HG03045 (cell line): ENCODE results near the gene ATP5PF.
"Not testable (repeated sequence)": the region's sequence is repeated elsewhere in the genome, so short reads cannot be mapped to it uniquely, and the experiment has no call there.

Source experiments
- ATAC-seq: cut with Tn5 transposase; IDR thresholded peaks from one replicate; pipeline ENCODE4 v1.9.1; 2021; ENCODE audit warnings: mild to moderate bottlenecking, moderate library complexity; ENCODE audit not compliant: unreplicated experiment

The ATP5PF gene, protein sequence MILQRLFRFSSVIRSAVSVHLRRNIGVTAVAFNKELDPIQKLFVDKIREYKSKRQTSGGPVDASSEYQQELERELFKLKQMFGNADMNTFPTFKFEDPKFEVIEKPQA

DNA sequence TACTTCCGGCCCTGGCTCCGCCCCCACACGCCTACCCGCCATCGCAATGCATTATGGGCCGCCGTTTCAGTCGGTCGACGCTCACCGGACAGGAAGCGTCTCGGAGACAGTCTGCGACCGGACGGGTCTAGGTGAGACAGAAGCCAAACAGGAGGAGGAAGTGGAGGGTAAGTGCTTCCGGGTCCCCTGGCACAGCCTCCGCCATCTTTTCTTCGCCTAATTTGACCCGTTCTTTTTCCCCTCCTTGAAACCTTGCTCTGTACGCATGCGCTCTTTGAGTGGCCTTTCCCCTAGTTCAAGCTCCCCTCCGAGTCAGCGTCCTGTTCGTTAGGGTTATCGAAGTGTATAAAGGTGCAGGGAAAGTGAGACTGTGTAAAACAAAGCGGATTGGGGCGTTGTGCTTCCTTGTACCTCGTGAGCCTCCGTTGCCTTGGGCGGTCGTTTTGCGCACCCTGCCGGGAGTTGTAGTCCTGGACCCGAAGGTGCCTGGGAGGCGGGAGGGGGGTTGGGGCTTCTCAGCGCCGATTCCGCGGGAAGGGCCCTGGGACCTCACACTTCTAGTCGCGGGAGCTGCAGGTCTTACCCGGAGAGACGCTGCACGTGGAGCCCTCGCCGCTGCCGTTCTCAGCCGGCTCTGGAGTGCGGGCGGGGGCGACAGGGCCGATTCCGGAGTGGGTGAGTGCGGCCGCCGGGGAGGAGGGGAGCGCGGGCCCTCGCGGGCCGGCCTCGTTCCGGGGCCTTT, at the start of gene ATP5PF, which contains the start of gene GABPA:
Gene ATP5PF (minus strand): TSS at position 1 of the 742 bp plus-strand sequence. CDS start 5,110 bp downstream, outside the sequence.
Gene GABPA (plus strand): TSS at position 69 of the 742 bp plus-strand sequence. CDS start 6,627 bp downstream, outside the sequence.
- ATAC-seq, result peak; percentile 89

DNA sequence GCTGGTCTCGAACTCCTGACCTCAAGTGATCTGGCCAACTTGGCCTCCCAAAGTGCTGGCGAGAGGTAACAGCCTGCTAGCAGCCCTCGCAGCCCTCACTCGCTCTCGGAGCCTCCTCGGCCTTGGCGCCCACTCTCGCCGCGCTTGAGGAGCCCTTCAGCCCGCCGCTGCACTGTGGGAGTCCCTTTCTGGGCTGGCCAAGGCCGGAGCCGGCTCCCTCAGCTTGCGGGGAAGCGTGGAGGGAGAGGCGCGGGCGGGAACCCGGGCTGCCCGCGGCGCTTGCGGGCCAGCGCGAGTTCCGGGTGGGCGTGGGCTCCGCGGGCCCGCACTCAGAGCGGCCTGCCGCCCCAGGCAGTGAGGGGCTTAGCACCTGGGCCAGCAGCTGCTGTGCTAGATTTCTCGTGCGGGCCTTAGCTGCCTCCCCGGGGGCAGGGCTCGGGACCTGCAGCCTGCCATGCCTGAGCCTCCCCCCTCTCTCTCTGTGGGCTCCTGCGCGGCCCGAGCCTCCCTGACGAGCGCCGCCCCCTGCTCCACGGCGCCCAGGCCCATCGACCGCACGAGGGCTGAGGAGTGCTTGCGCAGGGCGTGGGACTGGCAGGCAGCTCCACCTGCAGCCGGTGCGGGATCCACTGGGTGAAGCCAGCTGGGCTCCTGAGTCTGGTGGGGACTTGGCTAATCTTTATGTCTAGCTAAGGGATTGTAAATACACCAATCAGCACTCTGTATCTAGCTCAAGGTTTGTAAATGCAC, 43.6 kb upstream of the ATP5PF start:
- ATAC-seq, result not testable (repeated sequence)

DNA sequence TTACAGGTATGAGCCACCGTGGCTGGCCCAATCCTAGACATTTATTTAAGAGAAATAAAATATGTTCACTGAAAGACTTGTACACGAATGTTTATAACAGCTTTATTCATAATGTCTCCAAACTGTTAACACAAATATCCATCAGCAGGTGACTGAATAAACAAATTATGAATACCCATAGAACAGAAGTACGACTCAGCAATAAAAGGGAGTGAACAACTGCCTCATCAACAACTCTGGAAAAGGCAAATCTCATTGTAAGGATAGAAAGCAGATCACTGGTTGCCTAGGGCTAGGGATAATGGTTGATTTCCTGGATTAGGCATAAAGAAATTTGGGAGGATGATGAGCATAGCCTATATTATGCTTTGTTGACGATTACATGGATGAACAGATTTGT, 41.7 kb upstream of the ATP5PF start:
- no peak for ATAC-seq

DNA sequence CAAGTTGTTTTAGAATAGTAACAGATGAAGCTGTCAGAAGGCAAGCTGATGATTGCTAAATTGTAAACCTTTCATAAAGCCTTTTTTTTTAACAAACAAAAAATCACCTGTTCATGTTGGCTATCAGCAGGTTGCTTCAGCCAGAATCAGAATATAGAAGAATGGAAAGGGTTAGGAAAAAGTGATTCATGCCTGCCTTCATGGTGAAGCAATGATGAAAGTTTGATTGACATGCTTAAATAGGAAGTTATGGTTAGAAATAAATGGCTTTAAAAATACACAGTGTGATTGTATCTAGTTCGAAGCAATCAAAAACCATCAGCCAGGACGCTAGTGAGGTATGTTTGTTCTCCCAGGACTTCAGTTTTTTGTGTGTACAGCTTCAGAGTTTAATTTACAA, 38.0 kb upstream of the ATP5PF start:
- ATAC-seq, result no peak

DNA sequence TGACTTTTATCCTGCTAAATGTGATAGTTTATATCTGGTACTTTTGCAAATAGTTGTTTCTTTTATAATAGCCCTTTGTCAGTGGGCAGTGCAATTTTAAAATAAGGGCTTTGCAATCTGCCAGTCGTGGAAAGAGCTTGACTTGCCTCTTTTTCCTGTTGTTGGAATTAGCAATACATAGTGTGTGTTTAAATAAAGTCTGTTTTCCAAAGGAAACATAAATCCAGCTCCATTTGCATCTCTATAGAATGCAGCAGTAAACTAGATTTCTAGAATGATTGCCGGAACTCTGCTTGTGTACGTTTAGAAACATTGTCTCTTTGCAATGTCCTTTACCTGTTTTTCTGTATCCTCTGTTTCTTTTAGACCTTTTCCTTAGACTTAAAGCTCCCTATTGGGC, 33.2 kb upstream of the ATP5PF start:
- ATAC-seq, result no peak

DNA sequence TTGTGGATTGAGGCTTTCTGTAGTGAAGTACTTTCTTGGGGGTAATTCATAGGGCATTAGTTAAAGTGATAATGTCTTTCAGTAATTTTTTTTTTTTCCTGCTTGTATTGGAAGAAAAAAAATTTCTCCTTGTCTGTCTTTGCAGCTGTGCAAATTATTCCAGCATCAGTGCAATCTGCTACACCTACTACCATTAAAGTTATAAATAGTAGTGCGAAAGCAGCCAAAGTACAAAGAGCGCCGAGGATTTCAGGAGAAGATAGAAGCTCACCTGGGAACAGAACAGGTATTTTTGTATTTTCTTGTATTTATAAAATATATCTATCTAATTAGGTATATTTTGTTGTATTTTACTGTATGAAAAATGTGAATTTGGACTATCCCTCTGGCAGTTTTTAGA, 29.4 kb upstream of the ATP5PF start:
- ATAC-seq, result no peak

DNA sequence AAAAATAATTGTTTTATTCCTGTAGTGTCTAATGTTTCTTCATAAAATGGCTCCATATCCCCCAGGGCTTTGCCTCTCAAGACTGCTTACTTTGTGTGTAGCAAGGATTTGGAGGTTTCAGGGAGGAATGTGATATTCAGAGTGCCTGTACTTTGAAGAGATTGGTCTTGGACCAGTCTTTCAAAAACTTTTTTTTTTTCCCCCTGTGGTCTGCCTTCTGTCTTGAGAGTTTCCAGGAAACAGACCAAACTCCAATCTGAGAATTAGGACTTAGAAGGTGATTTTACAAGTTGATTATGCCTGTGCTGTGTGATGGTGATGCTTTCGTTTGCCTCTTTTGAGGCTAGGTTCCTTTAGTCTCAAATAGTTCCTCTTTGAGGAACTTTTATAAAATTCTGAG, 26.0 kb upstream of the ATP5PF start:
- ATAC-seq, result no peak

DNA sequence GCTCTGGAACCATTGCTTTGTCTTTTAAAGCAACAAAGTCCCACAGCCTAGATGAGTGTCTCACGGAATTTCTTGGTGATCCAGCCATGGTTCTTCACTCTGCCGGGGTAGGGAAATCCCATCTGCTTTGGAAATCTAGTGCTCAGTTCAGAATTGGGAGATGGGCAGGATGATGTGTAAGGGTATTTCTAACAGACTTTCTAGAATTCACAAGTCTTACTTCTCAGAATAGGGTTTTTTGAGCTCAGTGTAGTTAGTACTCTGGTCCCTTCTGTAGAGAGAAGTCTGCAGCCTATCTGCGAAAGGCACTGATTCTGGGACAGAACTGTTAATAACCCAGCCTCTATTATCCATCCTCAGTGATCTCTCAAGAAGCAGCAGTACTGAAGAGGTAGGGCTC, 25.4 kb upstream of the ATP5PF start:
- no peak for ATAC-seq

DNA sequence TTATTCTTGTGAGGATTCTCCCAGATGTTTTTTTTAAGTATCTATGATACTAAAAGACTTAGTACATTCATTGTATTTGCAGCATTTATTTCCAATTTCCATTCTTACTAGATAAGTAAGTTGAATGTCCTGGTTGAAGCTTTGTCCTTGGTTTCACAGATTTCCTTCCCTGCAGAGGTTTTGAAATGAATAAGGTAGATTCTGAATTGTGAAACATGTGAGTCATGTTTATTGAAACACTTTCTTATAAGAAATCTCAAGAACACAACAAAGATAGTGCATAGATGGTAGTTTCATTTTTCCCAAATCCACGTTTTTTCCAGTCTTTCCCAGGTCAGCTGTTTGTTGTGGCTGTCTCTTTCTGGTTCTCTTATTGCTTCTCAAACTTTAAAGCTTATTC, 24.9 kb upstream of the ATP5PF start:
- ATAC-seq, result no peak

DNA sequence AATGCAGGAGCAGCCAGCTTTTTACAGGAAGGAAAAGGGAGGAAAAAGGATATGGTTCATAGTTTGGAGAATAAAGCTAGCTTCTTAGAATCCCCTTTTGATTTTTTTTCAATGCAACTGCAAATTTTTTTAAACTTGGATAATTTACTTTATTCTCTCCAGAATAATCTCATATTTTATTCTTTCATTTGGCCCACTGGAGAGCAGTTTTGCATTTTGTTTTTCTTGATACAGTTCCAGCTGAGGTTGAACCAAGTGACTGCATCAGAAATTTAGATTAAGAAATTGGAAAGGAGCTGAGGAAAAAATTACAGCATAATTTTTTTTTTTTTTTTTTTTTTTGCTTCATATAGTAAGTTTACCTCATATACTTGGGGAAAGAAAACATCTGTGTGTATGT, 22.8 kb upstream of the ATP5PF start:
- ATAC-seq, result no peak

DNA sequence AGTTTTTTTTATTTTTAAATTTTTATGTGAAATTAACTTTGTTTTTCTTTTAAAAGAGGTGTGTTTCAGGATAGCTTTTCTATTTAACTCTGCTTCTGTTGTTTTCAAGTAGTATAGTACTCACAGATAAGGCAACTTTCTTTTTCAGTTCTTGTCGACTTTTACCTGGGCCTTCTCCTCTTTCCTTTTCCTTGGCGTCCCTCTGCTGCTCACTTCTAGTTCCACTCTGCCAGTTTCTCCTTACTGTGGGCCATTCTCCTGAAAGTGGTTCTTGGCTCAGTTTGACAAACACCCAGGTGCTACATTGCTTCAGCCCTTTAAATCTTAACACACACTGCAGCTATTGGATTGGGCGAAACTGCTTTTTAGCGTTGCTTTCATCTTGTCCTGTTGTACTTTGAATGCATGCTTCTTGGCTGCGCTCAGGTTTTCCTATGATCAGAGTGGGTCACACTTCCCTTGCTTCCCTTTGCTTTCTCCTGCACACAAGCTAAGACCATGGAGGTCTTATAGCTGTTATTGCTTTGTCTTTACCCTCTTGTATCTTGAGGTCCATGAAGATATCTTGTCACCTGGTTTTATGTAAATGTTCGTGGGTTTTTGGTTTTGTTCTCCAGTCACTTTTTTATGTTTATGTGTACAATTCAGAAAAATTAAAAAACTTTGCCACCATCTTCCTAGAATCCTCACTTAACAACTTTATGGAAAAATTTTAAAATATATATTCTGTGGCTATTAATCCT, 21.7 kb upstream of the ATP5PF start:
- ATAC-seq, result no peak

DNA sequence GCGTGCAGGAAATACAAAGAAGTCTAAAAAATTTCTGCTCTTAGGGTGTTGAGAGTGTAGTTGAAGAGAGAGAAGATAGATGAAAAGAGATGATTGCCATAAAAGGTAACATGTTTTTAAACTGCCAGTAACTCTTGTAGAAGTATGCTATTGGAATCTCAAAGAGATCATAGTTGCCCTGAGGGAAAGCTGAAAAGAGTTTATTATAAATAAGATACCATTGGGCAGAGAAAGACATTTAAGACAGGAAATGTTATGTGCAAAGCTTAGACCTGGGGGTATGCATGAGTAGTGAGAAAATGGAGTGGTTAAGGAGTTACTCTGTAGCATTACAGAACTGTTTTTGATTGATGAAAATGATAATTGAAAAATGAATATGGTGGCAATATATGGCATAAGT, 17.7 kb upstream of the ATP5PF start:
- ATAC-seq, result no peak

DNA sequence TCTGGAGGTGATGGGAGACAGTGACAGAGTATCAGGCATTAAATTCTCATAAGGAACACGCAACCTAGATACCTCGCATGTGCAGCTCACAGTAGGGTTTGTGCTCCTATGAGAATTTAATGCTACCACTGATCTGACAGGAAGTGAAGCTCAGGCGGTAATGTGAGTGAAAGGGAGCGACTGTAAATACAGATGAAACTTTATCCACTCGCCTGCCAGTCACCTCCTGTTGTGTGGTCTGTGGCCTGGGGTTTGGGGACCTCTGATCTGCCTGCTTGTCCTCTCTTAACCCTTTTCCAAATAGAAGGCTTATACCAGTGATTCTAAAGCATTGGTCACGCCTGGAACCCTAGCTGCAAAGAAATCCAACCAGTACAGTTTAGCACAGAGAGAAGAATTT, 15.4 kb upstream of the ATP5PF start:
- ATAC-seq, result no peak

DNA sequence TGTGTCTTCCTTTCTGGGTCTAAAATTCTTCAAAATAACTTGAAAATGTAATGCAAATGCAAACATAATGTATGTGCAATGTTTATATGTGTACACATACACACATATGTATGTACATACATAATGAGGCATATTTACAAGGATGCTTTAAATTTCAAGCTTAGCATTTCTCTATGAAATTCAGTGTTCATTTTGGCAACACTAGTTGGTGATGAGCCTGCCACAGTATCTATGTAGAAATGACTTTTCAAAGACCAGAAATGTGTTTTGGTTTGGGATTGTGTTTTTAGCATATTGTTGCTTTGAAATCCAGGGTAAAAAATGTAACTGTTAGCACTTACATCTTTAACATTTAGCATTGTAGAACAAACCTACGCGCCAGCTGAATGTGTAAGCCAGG, 10.2 kb upstream of the ATP5PF start:
- ATAC-seq, result no peak

DNA sequence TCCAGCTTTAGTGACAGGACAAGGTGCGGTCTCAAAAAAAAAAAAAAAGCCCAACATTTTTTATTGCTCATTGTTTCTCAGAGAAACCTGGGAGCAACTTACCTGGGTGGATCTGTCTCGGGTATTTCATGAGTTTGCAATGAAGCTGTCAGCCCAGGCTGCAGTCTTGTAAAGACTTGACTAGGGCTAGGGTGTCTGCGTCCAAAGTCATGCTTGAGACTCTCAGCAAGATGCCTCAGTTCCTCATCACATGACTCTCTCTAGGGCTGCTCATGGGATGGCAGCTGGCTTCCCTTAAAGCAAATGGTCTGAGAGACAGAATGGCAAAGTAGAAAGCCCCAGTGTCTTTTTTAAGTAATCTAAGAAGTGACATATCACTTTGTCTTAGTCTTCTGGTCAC, 8.2 kb upstream of the ATP5PF start:
- no peak for ATAC-seq

DNA sequence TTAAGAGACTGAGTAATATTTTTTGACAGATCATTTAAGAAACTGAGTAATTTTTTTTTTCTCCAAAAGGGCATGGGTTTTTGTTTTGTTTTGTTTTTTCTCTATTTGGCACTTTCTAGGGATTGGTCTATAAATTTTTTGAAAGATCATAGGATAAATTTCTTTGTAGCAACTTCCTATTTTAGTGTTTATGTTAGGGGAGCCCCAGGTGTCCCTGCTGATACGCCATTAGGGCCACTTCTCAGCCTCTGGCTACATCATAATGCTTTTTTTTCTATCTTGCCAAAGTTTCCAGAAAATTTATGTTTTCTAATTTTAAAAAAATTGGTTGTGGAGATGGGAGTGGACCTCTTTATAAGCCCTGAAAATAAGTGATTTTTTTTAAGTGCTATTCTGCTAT, 2.7 kb upstream of the ATP5PF start:
- ATAC-seq, result no peak

DNA sequence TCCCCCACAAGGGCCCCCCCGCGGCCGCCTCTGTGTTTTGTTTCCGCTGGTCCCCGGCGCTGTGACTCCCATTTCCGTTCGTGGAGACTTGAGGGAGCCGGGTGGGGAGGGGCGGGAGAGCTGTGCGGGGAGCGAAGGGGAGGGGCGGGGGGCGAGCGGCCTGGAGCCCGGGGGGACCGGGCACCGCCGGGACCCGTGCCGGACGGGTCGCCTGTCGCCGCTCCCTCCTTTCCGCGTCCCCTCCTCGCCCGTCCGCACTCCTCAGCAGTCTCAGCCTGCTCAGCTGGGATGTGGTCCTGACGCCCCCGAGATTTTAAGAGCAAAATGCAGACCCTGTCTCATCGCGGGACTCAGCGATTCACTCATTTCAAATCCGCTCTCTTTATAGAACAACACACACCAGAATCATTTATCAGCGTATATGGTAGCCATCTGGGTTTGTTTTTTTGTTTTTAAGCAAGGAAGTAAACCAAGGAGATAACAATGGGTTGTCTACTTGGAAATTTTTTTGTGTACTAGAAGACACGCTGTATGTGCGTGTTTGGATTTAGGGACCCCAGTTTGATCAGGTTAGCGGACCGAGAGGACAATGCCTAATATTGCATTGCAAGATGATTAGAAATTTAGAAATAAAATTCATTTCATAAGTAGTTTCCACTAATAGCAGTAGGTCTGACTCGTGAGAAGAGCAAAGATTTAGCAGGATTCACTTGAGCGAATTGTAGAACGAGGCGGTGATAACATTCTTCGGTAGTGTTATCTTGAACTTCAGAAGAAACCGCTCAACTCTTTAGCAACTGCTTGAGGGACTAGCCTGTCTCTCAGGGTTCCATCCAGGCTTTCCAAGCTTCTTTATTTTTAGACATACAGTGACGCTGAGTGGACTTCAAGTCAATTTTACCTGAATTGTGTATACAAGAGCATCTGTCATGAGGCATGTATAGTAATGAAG, 1.2 kb upstream of the ATP5PF start:
- ATAC-seq, result peak; percentile 17

DNA sequence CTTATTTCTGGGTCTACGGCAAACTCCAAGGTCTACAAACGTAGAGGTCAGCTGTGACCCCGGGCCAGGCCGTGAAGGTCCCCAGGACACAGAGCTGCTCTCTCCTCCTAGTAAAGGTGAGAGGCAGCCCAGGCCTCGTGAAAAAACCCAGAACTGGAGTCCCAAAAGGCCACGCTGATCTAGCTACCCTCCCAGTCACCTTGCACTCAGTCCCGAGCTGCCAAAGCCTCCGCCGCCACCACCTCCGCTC, 125 bp downstream of the ATP5PF start:
- ATAC-seq, result peak; percentile 1

DNA sequence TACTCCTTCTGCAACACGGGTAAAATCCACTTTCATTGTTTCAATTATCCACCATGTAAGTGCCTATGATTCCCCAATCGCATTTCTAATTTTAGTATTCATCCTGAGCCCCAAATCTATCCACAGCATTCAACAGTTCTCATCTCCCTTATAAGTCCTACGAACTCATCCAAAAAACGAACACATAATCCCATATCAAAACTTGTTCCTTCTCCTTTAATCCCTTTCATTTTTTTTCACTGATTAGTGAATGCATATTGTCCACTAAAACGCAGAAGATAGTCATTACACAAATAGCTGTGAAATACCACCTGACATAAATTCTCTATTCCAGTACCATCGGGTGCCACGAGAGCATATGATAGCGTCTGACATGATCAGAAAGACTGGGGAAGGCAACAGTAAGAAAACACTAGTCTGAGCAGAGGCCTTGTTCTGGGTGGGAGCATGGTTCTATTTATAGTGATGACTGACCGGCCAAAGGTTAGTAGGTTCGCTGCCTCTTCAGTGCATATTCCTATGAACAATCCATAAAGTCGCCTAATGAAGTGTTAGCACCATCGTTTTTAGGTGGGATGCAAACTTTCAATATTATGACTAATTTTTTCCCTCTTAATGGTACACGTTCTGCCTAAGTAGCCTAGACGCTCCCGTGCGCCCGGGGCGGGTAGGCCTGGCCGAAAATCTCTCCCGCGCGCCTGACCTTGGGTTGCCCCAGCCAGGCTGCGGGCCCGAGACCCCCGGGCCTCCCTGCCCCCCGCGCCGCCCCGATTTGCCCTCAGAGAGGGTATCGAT, 648 bp downstream of the ATP5PF start:
- ATAC-seq, result peak; percentile 10
